Neutrophil (primary cell): ENCODE measurements around the gene C4orf36.

ENCODE experiments used
- H3K27ac ChIP-seq: fragments of 200-600 bp; sonication (generic); 2 replicates; pipeline ENCODE4 v1.5.1; 2016; ENCODE audit warnings: mild to moderate bottlenecking, moderate library complexity
- H3K27me3 ChIP-seq: fragments of 200-600 bp; sonication (generic); 2 replicates; pipeline ENCODE4 v1.6.0; 2016; ENCODE audit warnings: mild to moderate bottlenecking
- H3K36me3 ChIP-seq: fragments of 200-600 bp; sonication (generic); 2 replicates; pipeline ENCODE4 v1.5.1; 2017
- H3K4me1 ChIP-seq, 2 experiments: fragments of 200-600 bp in 1 of 2; sonication (generic) in 1 of 2; 1 replicate in 1 of 2; 2 replicates in 1 of 2; pipeline versions ENCODE4 v1.5.1 to v1.6.1; 2013 to 2016; ENCODE audit warnings: low read depth in 1 of 2, low read length in 1 of 2, mild to moderate bottlenecking in 1 of 2, moderate library complexity in 1 of 2; ENCODE audit not compliant: control insufficient read depth in 1 of 2, insufficient read depth in 1 of 2
- H3K4me3 ChIP-seq, 2 experiments: fragments of 200-600 bp in 1 of 2; sonication (generic) in 1 of 2; 1 replicate in 1 of 2; 2 replicates in 1 of 2; pipeline ENCODE4 v1.5.1; 2013 to 2016; ENCODE audit warnings: low read depth in 1 of 2, low read length in 1 of 2, mild to moderate bottlenecking in 1 of 2, moderate library complexity in 1 of 2
- H3K9me3 ChIP-seq: fragments of 200-600 bp; sonication (generic); 2 replicates; pipeline ENCODE4 v1.5.1; 2016
- TF ChIP-seq, protein P1 (sequence below): fragments of 200-600 bp; sonication (generic); IDR thresholded peaks from 2 replicates; pipeline ENCODE4 v1.5.1; 2016; ENCODE audit warnings: antibody characterized with exemption

Gene C4orf36

DNA sequence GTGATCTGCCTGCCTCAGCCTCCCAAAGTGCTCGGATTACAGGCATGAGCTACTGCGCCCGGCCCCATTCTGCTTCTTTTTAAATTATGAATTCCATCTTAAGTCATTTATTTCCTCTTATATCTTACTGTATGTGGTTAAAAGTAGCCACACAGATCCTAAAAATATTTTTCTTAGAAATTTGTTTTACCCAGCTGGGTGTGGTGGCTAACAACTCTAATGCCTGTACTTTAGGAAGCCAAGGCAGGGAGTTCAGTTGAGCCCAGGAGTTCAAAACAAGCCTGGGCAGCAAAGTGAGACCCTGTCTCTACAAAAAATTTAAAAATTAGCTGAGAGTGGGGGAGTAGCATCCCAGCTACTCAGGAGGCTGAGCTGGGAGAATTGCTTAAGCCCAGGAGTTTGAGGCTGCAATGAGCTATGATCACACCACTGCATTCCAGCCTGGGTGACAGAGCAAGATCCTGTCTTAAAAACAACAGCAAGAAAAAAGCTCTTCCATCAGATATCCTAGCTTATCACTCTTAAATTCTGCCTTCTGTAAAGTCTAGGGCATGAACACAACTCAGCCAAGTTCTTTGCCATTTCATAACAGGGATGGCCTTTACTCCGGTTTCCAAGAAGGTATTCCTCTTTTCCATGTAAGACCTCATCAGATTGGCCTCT is 27.5 kb upstream of the C4orf36 start:
- Histone ChIP-seq H3K9me3 (no peaks in the 10 kb centered on the region), H3K4me1 (peaks cover 11 to 12% of the 10 kb centered on the region in 2 experiments), H3K27me3 (no peaks in the 10 kb centered on the region), H3K36me3 (no peaks in the 10 kb centered on the region), H3K27ac (no peak overlapping the region), H3K4me3 (no peak overlapping the region)
- TF ChIP-seq, protein P1, sequence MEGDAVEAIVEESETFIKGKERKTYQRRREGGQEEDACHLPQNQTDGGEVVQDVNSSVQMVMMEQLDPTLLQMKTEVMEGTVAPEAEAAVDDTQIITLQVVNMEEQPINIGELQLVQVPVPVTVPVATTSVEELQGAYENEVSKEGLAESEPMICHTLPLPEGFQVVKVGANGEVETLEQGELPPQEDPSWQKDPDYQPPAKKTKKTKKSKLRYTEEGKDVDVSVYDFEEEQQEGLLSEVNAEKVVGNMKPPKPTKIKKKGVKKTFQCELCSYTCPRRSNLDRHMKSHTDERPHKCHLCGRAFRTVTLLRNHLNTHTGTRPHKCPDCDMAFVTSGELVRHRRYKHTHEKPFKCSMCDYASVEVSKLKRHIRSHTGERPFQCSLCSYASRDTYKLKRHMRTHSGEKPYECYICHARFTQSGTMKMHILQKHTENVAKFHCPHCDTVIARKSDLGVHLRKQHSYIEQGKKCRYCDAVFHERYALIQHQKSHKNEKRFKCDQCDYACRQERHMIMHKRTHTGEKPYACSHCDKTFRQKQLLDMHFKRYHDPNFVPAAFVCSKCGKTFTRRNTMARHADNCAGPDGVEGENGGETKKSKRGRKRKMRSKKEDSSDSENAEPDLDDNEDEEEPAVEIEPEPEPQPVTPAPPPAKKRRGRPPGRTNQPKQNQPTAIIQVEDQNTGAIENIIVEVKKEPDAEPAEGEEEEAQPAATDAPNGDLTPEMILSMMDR = no peak

DNA sequence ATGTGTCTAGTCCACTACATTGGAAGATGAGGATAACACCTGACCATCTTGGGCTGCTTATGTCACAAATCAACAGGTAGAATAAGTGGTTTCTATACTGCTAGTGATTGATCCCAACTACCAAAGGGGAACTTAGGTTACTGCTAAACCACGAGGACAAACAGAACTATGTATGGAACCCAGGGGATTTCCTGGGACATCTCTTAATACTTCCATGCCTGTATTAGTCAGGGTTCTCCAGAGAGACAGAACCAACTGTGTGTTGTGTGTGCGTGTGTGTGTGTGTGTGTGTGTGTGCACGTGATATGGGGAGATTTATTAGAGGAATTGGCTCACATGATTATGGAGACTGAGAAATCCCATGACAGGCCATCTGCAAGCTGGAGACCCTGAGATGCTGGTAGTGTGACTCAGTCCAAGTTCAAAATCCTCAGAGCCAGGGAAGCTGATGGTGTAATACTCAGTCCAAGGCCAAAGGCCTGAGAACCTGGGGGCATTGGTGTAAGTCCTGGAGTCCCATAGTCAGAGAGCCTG is 26.4 kb upstream of the C4orf36 start:
- no peaks in the 10 kb centered on the region for H3K27me3 ChIP-seq
- no peaks in the 10 kb centered on the region for H3K9me3 ChIP-seq
- TF ChIP-seq, protein P1 = no peak
- no peak overlapping the region for H3K27ac ChIP-seq
- H3K4me3 ChIP-seq = no peak overlapping the region
- peaks cover 11 to 12% of the 10 kb centered on the region in 2 experiments for H3K4me1 ChIP-seq
- H3K36me3 ChIP-seq = no peaks in the 10 kb centered on the region

DNA sequence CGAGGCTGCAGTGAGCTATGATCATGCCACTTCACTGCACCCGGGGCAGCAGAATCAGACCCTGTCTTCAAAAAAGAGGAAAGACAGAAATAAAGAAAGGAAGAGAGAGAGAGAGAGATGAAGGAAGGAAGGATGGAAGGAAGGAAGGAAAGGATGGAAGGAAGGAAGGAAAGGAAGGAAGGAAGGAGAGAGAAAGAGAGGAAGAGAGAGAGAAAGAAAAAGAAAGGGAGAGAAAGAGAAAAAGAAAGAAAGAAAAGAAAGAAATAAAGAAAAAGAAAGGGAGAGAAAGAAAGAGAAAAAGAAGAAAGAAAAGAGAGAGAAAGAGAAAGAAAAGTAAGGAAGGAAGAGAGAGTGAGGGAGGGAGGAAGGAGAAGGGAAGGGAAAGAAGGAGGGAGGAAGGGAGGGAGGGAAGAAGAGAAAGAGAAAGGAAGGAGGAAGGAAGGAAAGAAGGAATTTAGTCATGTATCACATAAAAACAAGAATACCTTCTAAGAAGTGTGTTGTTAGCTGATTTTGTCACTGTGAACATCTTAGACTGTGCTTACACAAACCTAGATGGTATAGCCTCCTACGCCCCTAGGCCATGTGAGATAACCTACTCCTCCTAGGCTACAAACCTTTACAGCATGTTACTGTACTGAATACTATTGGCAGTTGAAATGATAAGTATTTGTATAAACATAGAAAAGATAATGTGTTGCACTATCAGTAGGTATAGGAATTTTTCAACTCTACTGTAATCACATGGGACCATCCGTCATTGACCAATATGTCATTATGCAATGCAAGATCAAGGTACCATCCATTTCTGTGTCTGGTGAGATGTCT is 25.2 kb upstream of the C4orf36 start:
- H3K27me3 ChIP-seq = no peaks in the 10 kb centered on the region
- H3K36me3 ChIP-seq = no peaks in the 10 kb centered on the region
- H3K4me1 ChIP-seq = peaks cover 8 to 9% of the 10 kb centered on the region in 2 experiments
- TF ChIP-seq, protein P1 = no peak
- H3K4me3 ChIP-seq = no peak overlapping the region
- H3K27ac ChIP-seq = no peak overlapping the region
- no peaks in the 10 kb centered on the region for H3K9me3 ChIP-seq

DNA sequence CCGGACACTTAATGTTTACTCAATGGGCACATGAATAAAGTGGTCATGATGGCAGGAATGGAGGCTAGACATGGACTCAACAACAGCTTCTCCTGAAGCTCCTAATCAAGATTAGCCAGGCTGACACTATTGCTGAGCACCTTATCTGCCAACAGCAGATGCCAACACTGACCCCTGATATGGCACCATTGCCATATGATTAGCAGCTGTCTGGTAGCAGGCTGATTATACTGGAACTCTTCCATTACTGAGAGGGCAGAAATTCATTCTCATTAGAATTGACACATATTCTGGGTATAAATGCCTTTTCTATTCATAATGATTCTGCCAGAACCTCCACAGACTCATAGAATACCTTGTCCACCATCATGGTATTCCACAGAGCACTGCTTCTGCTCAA is 24.2 kb upstream of the C4orf36 start:
- Histone ChIP-seq H3K4me3 (no peak overlapping the region), H3K4me1 (no peaks in the 10 kb centered on the region), H3K9me3 (no peaks in the 10 kb centered on the region), H3K27ac (no peak overlapping the region), H3K36me3 (no peaks in the 10 kb centered on the region), H3K27me3 (no peaks in the 10 kb centered on the region)
- TF ChIP-seq, protein P1 = no peak

DNA sequence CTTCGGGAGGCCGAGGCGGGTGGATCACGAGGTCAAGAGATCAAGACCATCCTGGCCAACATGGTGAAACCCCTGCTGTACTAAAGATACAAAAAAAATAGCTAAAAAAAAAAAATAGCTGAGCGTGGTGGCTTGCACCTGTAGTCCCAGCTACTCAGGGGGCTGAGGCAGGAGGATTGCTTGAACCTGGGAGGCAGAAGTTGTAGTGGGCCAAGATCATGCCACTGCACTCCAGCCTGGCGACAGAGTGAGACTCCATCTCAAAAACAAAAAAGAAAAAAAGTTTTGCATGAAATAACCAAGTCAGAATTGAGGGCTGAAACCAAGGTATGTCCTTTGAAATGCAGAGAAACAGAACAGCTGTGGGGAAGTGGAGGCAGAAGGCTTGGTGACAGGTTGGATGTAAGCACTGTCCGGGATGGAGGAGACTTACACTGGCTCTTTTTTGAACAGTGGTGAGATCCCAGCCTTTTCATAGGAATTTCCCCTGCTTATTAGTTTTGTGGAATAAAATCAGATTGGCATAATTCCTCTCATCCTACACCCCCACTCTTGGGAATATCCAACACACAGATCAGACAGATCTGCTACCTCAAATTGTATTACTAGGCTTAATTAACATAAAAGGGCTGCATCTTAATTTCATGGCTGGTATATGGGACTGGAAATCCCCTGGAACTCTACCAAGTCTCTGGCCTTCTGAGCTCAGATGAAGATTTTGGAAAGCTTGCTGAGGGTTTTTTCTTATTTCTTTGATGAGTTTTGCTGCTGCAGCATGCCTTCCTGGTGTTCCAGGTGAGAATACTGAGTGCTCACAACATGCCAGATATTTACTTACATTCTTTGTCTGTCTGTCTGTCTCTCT is 18.8 kb upstream of the C4orf36 start:
- no peaks in the 10 kb centered on the region for H3K27me3 ChIP-seq
- H3K27ac ChIP-seq = no peak overlapping the region
- TF ChIP-seq, protein P1 = no peak
- H3K9me3 ChIP-seq = no peaks in the 10 kb centered on the region
- H3K4me3 ChIP-seq = no peak overlapping the region
- no peaks in the 10 kb centered on the region for H3K36me3 ChIP-seq
- peaks cover 21 to 25% of the 10 kb centered on the region in 2 experiments for H3K4me1 ChIP-seq
